Suppressor macrophage treated with lipopolysaccharide for 1 hour (primary cell): Measurements from ENCODE around the gene GAS1.

ENCODE experiments used
- DNase-seq, 3 donors: peaks; one replicate each; pipeline ENCODE4 v3.0.0-alpha.2; 2020 to 2022

GAS1 gene

DNA sequence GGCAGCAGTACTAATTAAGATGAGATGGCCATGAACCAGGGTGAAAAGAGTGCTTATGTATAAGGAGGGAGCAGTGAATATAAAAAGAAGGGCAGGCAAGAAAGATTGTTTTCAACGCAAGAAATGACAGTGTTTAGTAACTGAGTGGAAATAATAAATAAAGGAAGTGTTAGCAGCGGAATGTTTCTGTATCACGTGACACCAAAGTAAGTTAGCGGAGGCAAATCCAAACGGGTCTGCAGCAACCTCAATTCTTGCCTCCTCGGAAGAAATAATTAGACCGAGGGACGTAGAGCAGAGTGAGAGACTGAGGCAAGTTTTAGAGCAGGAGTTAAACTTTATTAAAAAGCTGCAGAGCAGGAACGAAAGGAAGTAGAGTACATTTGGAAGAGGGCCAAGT is 15.4 kb upstream of the GAS1 start:
- DNase-seq, result no peak

DNA sequence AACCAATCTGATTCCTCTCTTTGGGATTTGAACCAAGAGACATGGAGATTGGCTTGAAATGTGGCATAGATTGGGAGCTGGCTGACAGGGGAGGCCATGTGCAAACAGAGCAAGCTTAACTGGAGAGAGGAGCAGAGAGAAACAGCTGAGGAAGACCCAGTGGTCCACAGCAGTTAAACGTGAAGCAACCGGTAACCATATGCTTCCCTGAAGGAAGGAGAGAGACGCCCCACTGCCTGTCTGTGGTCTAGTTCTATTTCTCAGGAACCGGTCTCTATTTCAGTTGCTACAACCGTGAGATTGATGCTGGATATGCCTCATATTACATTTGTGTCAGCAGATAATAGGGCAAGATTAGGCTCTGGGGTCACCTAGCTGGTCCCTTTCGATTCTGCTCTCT is 13.6 kb upstream of the GAS1 start:
- no peak for DNase-seq

DNA sequence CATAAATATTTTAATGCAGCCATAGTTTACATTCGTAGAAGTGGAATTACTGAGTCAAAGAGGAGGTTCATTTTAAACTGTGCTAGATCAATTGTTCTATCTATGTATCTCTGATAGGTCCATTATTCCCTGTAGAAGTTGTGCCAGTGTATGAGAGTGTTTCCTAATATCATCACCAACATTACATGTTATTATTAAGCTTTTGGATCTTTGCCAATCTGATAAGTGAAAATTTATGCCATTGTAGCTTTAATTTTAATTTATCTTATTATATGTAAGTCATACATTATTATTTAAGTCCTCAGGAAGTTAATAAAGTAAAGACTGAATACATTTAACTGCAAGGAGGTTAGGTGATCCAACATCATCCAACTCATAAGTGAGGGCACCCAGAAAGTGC is 10.9 kb upstream of the GAS1 start:
- no peak for DNase-seq

DNA sequence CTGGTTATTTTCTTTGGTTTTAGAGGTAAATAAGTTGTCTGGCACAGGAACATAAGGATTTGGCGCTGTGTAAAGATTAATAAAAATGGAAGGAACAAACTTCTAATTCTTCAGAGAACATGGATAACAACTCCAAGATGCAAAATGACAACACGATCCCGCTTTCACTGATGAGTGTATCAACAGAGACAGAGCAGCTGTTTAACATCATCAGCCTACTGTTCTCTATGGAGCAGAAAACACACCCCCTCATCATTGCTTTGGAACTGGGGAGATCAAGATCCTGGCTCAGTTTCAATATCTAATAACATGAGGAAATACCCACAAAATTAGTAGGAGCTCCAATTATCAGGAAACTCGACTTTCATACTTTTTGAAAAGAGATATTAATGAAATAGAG is 8.3 kb upstream of the GAS1 start:
- no peak for DNase-seq

- DNase-seq, result no peak
Observed at GRCh38 chr9:86955042-86955441, 7.7 kb upstream of the GAS1 start.

DNA sequence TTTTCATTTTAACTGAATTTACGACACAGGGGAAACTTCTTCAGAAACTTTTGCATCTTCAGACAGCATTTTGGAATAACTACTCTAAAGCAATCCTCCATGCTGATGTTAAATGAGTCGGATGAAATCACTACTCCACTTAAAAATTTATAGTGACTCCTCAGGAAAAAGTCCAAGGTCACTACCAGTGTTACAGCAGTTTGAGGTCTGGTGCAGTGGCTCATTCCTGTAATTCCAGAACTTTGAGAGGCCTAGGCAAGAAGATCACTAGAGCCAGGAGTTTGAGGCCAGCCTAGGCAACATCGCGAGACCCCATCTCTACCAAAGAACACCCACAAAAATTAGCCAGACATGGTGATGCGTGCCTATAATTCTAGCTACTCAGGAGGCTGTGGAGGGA is 5.9 kb upstream of the GAS1 start:
- DNase-seq, result no peak

- DNase-seq, result peak; percentile 75 to 87 (median 78)
Observed at GRCh38 chr9:86948074-86948929, 996 bp upstream of the GAS1 start.

- peak; percentile 62 to 81 (median 67) for DNase-seq
Observed at GRCh38 chr9:86946201-86947145, 833 bp downstream of the GAS1 start.

- peak in 2 of 3 donors; percentile 15 to 29 for DNase-seq
Observed at GRCh38 chr9:86945728-86946200, 1.5 kb downstream of the GAS1 start.

DNA sequence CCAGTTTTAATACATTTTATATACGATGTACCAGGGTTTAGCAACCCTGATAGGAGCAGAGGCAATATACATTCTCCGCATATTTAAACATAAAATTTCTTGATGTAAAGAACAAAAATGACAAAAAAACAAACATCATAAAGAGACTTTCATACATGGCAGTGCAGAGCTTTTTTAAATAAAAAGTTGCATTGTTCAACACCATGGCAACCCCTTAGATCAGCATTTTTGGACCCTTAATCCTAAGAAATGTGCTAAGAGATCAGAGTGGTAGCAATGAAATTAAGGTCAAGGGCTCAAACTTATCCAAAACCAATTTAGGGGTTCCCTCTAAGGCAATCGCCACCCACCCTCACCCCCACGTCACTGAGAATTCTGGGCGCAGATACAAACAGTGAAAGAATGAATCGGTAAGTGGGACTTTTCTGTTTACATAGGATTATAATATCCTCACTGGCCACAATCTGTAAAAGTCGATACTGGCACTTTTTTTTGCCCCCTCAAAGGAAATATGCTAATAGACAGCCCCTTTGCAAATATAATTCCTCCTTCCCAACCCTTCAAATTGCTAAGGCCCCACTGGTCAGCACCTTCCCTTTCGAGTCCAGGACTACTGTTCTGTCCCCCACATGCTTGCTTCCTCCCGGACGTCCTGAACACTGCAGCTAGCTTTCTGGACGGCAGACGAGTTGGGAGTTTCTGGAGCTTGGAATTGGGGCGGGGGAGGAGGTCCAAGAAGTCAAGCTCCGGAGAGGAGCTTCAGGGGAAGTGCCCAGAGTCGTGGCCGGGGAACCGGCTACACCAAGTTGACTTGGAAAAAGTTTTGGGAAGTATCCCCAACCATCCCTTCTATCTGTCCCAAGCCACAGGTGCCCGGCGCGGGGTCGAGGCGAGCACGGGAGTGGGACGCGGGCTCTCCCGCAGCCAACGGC is 2.2 kb downstream of the GAS1 start:
- DNase-seq, result peak in 1 of 3 donors; percentile 8

DNA sequence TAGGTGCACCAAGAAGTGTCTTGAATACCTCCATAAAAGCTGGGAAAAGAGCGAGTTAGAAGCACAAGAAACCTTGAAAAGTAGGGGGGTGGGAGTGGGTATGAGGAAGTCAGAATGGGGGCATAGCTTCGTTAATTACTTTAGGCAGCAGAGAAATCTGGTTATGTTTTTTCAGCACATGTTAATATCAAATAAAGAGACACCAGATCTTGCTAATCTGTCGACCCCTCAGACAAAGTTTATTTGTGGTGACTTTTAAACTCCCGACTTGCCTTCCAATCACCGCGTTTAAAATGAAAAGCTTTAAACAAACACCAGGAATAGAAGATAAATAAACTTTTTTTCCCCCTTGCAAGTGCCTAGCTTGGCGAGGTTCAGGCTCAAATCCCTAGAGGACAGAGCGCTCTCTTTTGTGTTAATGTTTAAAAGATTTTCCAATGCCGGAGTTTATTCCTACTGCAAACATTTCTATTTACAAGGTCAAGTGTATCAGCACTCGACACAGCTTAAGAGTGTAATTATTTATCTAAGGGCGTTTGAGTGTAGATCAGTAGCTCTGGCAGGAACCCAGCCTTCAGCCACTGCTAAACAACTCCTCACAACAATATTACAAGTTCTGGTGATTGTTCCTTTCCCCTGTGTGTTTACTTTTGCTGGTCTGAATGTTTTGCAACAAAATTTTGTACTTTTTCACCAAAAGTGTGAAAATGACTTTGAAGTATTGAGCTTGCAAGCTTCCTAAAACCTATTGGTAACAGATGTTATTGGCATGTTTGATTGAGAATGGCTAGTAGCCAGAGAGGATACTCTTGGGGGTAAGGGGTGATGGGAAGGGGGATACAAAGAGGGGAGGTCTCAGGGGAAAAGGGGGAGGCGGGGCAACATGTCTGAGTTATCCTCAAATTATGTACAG is 3.8 kb downstream of the GAS1 start:
- DNase-seq, result no peak

DNA sequence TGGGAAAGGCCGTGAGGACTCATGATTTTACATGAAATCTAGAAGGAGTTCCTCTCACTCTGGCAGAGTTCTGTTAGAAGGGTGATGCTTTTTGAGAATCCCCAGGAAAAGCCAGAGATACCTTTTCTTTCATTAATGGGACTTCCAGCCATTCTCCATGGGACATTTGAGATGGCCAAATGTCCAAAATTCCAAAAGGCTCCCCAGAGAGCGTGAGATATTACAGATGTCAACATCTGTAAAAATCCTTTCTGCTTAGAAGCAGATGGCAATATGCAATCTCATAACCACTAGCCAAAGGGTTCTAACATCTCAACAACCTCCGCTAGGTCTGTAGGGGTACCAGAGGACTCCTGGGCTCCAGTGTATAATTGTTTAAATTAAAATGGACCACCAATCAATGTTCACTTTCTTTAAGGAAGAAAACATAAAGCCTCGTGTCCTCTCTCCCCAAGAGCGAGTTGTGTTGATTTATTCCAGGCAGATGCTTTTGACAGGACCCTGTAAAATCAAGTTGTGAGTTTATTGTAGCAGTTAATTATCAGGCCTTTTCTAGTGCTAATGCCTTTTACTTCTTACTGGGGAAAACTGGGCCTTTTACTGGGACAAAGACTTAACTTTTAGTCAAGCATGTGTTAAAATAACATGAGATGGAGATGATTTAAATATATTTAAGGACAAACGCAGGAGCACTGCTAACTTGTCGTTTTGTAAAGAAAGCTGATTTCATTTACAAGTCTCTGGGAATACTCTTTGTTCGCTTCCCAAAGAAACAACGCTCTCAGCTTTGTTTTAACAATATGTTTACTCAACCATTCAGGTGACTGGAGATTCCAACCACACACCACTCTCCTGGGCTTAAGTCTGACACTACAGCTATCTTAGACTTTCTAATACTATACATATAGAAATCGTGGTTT is 4.8 kb downstream of the GAS1 start:
- no peak for DNase-seq

- DNase-seq, result no peak
Observed at GRCh38 chr9:86941197-86941596, 6.1 kb downstream of the GAS1 start.

DNA sequence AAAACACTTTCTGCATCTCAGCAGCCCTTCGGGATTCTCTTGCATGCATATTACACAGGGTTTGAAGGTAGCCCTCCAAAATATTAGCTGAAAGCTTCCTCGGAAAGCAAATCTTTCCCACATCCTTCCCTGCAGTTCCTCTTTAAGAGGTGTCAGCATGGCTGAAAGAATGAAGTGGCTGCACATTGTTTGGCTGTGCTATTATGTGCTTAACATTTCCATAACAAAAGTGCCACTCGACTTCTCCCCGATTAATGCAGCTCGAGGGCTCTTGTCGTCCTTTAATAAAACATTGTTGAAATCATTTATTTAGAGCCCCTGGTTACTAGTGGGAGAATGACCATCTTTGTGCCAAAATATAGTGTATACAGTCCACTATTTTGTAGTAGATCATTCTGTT is 6.5 kb downstream of the GAS1 start:
- DNase-seq, result no peak

GRCh38 chr9:86939891-86940290 is 7.4 kb downstream of the GAS1 start:
- DNase-seq, result no peak

GRCh38 chr9:86939321-86939720 is 8.0 kb downstream of the GAS1 start:
- no peak for DNase-seq

GRCh38 chr9:86938780-86939179 is 8.5 kb downstream of the GAS1 start:
- no peak for DNase-seq

- DNase-seq, result no peak
Observed at GRCh38 chr9:86926145-86926544, 21.2 kb downstream of the GAS1 start.

DNA sequence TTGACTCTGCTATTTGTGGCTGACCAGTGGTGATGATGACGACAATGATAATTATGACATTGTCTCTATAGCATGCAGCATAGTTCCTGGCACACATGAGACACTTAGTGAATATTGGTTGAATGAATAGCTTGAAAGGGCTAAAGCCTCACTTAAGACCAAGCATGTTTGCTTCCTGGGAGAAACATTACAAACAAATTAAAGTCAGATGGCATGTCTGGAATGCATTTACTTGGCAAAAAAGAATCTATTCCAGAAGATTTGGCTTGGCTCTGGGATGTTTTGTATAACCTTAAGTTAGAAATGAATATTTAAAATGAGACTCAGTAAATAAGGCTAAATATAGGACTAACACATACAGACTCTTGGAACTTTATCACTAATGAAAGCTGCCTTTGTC is 21.6 kb downstream of the GAS1 start:
- no peak for DNase-seq

DNA sequence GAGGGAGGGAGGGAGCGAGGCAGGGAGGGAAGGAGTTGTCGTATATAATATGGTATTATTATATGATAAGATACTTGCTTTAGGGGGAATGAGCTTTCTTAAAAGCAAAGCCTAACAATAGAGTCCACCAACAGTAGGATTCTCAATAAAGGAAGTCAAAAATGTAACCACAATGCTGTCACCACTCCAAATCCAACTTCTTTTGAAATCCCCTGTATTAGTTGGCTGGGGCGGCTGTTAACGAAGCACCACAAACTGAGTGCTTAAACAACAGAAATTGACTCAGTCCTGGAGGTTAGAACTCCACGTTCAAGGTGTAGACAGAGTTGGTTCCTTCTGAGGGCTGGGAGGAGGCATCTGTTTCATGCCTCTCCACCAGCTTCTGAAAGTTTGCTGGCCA is 23.1 kb downstream of the GAS1 start:
- DNase-seq, result peak; percentile 5 to 33 (median 32)
